ENCODE results near the gene POLL. TPM values are rescaled to one million over a fixed set of nuclear protein-coding genes. Genes with fewer than 3 reads are reported as not detected.

POLL gene
- total RNA-seq, 3 donors from 2014 or later: 19.5 to 31.6 (median 20.3) TPM

DNA sequence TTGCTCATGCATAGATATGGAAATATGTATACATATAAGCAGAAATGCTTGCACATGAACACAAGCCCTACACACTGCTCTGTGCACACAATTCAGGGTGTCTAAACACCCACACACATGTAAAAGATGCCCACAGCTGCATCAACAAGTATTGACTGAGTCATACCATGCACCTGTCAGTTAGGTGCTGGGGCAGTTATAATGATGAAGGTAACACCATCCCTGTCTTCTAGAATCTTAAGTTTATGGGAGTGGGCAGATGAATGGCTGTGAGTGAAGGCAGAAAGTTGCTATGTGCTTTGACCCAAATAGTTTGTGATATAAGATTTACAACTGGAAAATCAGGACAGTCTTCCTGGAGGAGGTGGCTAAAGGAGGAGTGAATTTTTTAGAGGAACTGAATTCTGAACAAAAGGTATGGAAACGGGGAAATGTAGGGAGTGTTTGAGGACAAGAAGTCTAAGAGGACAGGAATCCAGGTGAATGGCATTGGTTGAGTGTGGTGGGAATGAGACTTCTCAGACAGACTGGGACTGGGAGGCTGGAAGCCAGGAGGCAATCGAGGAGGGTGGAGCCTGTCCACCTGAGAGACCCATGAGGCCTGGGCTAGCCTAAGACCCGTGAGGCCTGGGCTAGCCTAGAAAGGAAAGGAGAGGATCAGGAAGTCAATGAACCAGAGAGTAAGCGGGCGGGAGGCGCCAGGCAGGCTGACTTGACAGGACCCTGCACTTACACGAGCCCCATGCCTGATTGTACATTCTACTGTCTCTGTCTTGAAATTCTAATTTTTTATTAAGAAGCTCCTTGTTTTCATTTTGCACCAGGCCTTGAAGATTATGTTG, 20.7 kb downstream of the POLL start:
- H3K27me3 ChIP-seq: peaks cover 0 to 53% of the 10 kb centered on the region in 2 donors
- no peak for DNase-seq (ENCODE audit: low spot score in 2 of 2)

DNA sequence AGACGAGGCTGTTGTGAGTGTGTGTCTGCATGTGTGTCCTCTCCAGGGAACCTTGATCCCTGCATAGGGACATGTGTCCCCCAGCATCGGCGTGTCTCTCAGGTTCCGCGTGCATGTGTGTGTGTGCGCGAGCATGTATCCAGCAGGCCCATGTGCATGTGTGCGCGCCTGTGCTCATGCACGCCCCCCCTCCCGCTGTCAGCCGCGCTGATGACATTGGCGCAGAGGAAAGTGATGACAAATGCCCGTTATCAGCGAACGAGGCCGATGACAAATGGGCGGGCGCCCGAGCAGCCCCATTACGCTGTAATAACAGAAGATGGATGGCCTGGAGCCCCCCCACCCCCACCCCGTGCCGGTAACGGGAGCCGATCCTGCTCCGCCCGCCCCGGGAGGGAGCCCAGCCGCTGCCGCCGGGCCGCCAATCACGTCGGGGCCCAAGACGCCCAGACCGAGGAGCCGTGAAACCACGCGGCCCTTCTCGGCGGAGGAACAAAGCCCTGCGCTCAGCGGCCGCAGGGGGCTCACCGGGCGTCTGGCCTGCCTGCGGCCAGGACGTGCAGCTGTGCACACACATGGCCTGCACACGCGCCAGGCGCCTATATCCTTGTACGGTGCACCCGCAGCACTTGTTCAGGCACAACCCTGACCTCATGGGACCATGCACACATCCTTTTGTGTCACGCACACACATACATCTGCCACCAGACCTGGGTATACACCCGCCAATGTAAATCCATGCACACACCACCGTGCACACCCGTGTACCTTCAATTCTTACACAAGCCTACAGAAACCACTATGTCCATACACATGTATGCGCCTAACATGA, 21.5 kb downstream of the POLL start:
- TF ChIP-seq POLR2AphosphoS5 (IDR thresholded peaks at IDR 0.05) (no peak), POLR2A (IDR thresholded peaks at IDR 0.05) (no peak), CTCF (IDR thresholded peaks at IDR 0.05) (no peak)
- intact Hi-C loops (cut with DNase I; ENCODE audit: low total_unique reads): loop anchor here (2.0 to 10.0 kb wide), 2 partner anchors 74 to 352 kb away; no protein-coding TSS in a partner anchor
- peaks cover 0 to 53% of the 10 kb centered on the region in 2 donors for H3K27me3 ChIP-seq
- H3K9me3 ChIP-seq: no peaks in the 10 kb centered on the region
- no peaks in the 10 kb centered on the region for H3K36me3 ChIP-seq
- H3K4me1 ChIP-seq: peaks cover 7 to 11% of the 10 kb centered on the region in 2 donors
- DNase-seq (ENCODE audit: low spot score in 2 of 2): peak in 1 of 2 donors; percentile 45
- no peak overlapping the region for H3K27ac ChIP-seq
- H3K4me3 ChIP-seq: peak overlapping the region in 2 of 3 donors; percentile 5 to 47

More for the DNA sequence above, 20.7 kb downstream of the POLL start:
- TF ChIP-seq CTCF (IDR thresholded peaks at IDR 0.05) (no peak), POLR2A (IDR thresholded peaks at IDR 0.05) (no peak), POLR2AphosphoS5 (IDR thresholded peaks at IDR 0.05) (no peak)
- H3K36me3 ChIP-seq: no peaks in the 10 kb centered on the region
- no peak overlapping the region for H3K27ac ChIP-seq
- intact Hi-C loops (cut with DNase I; ENCODE audit: low total_unique reads): loop anchor here (2.0 to 10.0 kb wide), 2 partner anchors 75 to 353 kb away; no protein-coding TSS in a partner anchor
- peaks cover 7 to 11% of the 10 kb centered on the region in 2 donors for H3K4me1 ChIP-seq
- H3K4me3 ChIP-seq: no peak overlapping the region
- H3K9me3 ChIP-seq: peaks cover under 1 to 3% of the 10 kb centered on the region in 2 donors

DNA sequence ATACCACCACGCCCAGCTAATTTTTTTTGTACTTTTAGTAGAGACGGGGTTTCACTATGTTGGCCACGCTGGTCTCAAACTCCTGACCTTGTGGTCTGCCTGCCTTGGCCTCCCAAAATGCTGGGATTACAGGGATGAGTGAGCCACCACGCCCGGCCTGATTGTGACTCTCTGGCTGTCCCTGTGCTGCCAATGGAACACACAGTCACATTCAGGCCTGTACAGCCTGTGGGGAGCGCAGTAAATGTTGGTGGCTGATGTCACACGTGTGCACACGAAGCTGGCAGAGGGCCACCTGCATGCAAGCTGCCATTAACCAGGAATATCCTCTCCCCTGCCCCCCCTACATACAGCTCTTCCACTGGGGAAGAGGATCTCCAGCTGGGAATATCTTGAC, 22.1 kb downstream of the POLL start:
- Histone ChIP-seq H3K4me1 (peaks cover 7 to 10% of the 10 kb centered on the region in 2 donors), H3K27ac (no peak overlapping the region), H3K9me3 (no peaks in the 10 kb centered on the region), H3K36me3 (no peaks in the 10 kb centered on the region), H3K4me3 (peak overlapping the region in 1 of 3 donors; percentile 47), H3K27me3 (peaks cover 0 to 53% of the 10 kb centered on the region in 2 donors)
- DNase-seq (ENCODE audit: low spot score in 2 of 2): peak in 1 of 2 donors; percentile 27
- TF ChIP-seq CTCF (IDR thresholded peaks at IDR 0.05): no peak
- TF ChIP-seq POLR2A (IDR thresholded peaks at IDR 0.05): no peak
- TF ChIP-seq POLR2AphosphoS5 (IDR thresholded peaks at IDR 0.05): no peak
- intact Hi-C loops (cut with DNase I; ENCODE audit: low total_unique reads): loop anchor here (2.0 to 10.0 kb wide), 2 partner anchors 73 to 351 kb away; no protein-coding TSS in a partner anchor

DNA sequence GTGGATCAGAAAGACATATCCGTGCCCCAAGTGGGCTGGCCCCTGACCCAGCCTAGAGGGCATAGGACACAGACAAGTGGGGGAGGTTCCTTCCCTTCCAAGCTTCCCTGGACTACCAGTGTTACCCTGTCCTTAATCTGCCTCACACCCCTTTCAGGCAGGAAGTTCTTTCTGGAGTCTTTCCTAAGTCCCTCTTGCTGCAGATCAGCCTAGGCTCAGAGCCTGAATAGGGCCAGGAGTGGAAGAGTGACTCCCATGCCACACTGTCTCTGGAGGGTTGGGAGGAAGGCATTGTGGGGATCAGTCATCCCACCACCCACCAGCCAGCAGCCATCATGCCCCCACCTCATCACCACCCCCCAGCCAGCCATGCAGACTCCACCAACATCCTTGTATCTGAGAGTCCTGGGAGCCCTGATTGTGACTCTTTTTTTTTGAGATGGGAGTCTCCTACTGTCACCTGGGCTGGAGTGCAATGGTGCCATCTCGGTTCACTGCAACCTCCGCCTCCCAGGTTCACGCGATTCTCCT, 22.6 kb downstream of the POLL start:
- H3K36me3 ChIP-seq: no peaks in the 10 kb centered on the region
- H3K27ac ChIP-seq: no peak overlapping the region
- peak in 1 of 2 donors; percentile 36 for DNase-seq (ENCODE audit: low spot score in 2 of 2)
- no peak overlapping the region for H3K4me3 ChIP-seq
- H3K27me3 ChIP-seq: peaks cover 0 to 53% of the 10 kb centered on the region in 2 donors
- no peaks in the 10 kb centered on the region for H3K9me3 ChIP-seq
- intact Hi-C loops (cut with DNase I; ENCODE audit: low total_unique reads): loop anchor here (10.0 kb wide), 1 partner anchor 351 kb away; no protein-coding TSS in a partner anchor
- TF ChIP-seq POLR2A (IDR thresholded peaks at IDR 0.05) (no peak), CTCF (IDR thresholded peaks at IDR 0.05) (no peak), POLR2AphosphoS5 (IDR thresholded peaks at IDR 0.05) (no peak)
- H3K4me1 ChIP-seq: peaks cover 2 to 6% of the 10 kb centered on the region in 2 donors
